Adipose tissue (tissue), 3 donors: ENCODE measurements around the gene AGBL4. TPM values are rescaled to one million over a fixed set of nuclear protein-coding genes. Genes with fewer than 3 reads are reported as not detected.
"Not testable (repeated sequence)": the region's sequence is repeated elsewhere in the genome, so short reads cannot be mapped to it uniquely, and the experiment has no call there.

Source experiments
- H3K27ac ChIP-seq: one replicate; pipeline ENCODE4 v1.5.1; 2013; ENCODE audit warnings: low read depth, low read length
- WGBS, 3 donors: extraction: QIAGEN DNeasy Blood & Tissue Kit; methylation state at CpG; one replicate each; pipeline ENCODE4 v1.1.7; 2013; 5-methylcytosine and 5-hydroxymethylcytosine counted together
- polyA plus RNA-seq, 3 donors: library from polyadenylated mRNA; stranded (reverse); fragments of 200-250 nt; gene quantifications; one replicate each; pipeline ENCODE4 v1.2.3, GENCODE V29; 2013
- donor health status: healthy with polysubstance abuse.
- donor health status: Bipolar disorder and iron deficiency.
- donor health status: healthy.

AGBL4 gene
- polyA plus RNA-seq, 3 donors = 0.06 to 0.51 TPM; not detected in 1

GRCh38 chr1:48552903-48553606 lies 1470.7 kb downstream of the AGBL4 start:
- 76 to 81% (median 78%) methylated on average over 5 of the region's 5 CpGs for WGBS, 3 donors
- no peak overlapping the region for H3K27ac ChIP-seq

GRCh38 chr1:48552420-48552819 lies 1471.3 kb downstream of the AGBL4 start:
- no peak overlapping the region for H3K27ac ChIP-seq
- WGBS, 3 donors = 26 to 38% (median 36%) methylated on average over 1 of the region's 1 CpG

DNA sequence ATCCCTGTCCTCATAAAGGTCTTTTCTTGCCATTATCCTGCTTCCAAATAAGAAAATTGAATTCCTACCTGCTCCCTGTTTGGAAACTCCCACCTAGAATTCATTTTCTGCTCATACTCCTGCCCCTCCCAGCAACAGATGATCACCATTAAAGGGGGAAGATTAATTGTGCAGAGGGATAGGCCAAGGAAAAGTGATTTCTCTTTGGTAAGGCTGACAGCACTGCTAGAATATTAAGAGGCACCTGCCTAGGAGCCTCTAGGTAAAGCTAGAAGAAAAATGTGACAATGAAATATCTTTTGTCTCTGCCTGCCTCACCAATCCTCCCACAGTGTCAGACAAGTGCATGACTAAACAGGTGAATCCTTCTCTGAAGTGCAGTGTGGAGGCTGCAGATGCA lies 1474.8 kb downstream of the AGBL4 start:
- H3K27ac ChIP-seq = no peak overlapping the region

GRCh38 chr1:48547561-48548220 lies 1476.1 kb downstream of the AGBL4 start:
- WGBS, 3 donors = 80 to 91% (median 89%) methylated on average over 1 of the region's 1 CpG
- H3K27ac ChIP-seq = no peak overlapping the region

DNA sequence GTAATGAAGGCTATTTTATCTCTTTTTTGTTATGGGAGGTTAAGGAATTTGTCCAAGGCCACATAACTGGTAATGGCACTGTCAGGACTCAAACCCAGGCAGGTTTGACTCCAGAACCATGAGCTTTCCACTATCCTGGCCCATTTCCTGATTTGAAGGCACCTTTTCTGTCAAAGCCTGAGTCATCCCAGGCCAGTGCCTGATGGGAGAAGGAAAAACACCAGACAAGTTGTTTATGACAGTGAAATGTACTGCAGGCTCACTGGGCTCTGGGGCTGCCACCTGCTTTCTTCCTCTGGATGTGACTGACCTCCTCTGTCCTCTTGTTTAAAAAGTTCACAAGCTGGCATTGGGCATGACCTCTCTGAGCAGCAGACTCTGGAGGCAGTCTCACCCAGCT lies 1479.9 kb downstream of the AGBL4 start:
- H3K27ac ChIP-seq = no peak overlapping the region

DNA sequence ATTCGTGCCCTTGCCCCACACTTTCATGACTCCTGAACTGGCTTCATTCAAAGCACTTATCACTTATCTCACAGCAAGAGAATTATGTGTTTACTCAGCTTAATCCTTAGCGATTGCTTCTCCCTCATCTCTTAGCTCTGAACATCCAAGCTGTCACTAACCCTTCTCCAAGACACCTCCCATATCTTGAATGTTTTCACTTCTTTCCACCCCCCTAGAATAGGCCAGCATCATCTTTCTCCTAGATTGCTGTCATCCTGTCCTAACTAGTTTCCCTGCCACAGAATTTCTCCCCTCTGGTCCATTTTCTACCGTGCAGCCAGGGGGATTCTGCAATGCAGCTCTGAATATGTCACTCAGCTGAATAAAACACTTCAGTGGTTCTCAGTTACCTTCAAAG lies 1483.2 kb downstream of the AGBL4 start:
- no peak overlapping the region for H3K27ac ChIP-seq
- 17 to 49% (median 43%) methylated on average over 3 of the region's 3 CpGs for WGBS, 3 donors

GRCh38 chr1:48536477-48536876 lies 1487.3 kb downstream of the AGBL4 start:
- WGBS, 3 donors = 73 to 88% (median 87%) methylated on average over 3 of the region's 3 CpGs
- H3K27ac ChIP-seq = no peak overlapping the region

DNA sequence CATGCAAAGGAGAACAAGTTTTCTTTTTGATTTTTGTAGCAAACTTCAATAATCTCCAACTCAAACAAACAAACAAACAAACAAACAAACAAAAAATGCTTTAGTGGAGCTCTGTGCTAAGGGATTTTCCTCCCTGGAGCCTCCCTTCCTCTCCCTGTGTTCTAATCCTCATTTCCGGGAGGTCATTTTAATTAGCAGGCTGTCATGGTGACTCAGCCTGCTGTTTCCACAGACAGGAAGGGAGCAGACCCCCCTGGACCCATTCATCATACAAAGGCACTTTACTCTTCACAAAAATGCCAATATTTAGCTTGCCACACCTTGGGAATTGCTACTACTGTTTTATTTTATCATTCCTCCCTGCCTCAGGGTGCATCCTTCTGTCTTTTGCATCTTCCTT lies 1490.8 kb downstream of the AGBL4 start:
- no peak overlapping the region for H3K27ac ChIP-seq
- 33 to 36% (median 33%) methylated on average over 1 of the region's 1 CpG for WGBS, 3 donors

DNA sequence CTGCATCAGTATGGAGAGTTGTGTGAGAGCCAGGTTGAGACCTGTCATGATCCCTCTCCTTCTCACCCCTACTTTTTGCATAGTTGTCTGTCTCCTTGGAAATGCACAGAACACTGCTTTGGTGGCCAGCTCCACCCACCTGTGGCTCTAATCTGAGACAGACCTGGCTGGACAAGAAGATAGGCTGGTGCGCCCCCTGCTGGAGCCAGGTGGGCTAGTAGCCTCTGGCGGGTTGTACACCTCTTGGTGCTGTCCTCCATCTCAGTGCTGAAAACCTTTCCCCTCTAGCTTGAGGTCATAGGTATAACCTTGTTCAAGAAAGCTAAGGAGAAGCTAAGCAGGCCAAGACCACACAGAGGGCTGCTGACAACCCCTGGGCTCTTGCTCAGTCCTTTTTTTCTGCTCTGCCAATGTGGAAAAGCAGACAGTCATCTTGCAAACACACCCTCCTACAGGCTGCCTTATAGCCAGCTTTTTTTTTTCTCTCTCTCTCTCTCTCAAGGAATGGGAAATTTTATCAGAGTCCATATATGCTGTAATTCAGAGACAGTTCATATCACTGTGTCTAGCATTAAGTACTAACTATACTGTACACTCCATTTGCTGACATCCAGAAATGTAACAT lies 1492.9 kb downstream of the AGBL4 start:
- 0 to 9% (median 3%) methylated on average over 2 of the region's 2 CpGs for WGBS, 3 donors
- H3K27ac ChIP-seq = no peak overlapping the region

GRCh38 chr1:48527051-48527450 lies 1496.7 kb downstream of the AGBL4 start:
- no peak overlapping the region for H3K27ac ChIP-seq
- 61 to 85% (median 82%) methylated on average over 5 of the region's 5 CpGs for WGBS, 3 donors

GRCh38 chr1:48526008-48526710 lies 1497.6 kb downstream of the AGBL4 start:
- H3K27ac ChIP-seq = no peak overlapping the region
- whole genome bisulfite sequencing, 3 donors = 45 to 69% (median 64%) methylated on average over 4 of the region's 4 CpGs

- H3K27ac ChIP-seq = no peak overlapping the region
- 76 to 95% (median 88%) methylated on average over 1 of the region's 1 CpG for WGBS, 3 donors
Observed at GRCh38 chr1:48524892-48525467, 1498.8 kb downstream of the AGBL4 start.

DNA sequence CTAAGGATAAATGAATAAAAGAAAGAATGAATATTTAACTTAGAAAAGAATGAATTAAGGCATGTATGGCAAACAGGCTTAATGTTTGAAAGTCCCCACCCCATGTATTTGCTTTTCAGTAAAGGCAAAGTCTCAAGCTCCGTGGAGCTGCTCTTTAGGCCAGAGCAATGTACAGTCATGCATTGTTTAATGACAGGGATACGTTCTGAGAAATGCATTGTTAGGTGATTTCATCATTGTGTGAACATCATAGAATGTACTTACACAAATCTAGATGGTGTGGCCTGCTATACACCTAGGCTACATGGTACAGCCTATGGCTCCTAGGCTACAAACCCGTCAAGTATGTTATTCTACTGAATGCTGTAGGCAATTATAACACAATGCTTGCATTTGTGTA lies 1500.2 kb downstream of the AGBL4 start:
- no peak overlapping the region for H3K27ac ChIP-seq
- WGBS, 3 donors = 81 to 85% (median 82%) methylated on average over 3 of the region's 3 CpGs

DNA sequence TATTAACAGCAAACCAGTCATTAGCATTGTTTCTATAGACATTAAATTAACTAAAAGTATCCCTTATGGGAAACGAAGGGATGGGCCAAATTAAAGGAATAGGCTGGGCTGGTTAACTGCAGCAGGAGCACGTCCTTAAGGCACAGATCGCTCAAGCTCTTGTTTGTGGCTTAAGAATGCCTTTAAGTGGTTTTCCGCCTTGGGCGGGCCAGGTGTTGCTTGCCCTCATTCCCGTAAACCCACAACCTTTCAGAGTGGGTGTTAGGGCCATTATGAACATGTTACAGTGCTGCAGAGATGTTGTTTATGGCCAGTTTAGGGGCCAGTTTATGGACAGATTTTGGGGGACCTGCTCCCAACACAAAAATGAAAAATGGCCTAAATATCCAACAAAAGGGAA lies 1503.9 kb downstream of the AGBL4 start:
- not testable (repeated sequence) for H3K27ac ChIP-seq
- 90 to 96% (median 91%) methylated on average over 5 to 6 of the region's 6 CpGs for WGBS, 3 donors

- H3K27ac ChIP-seq = no peak overlapping the region
- WGBS, 3 donors = 0 to 52% (median 0%) methylated on average over 1 of the region's 1 CpG
Observed at GRCh38 chr1:48506870-48507269, 1516.9 kb downstream of the AGBL4 start.

GRCh38 chr1:48500541-48501450 lies 1523.0 kb downstream of the AGBL4 start:
- H3K27ac ChIP-seq = no peak overlapping the region
- 66 to 85% (median 67%) methylated on average over 12 of the region's 12 CpGs for WGBS, 3 donors

- no peak overlapping the region for H3K27ac ChIP-seq
- 76 to 88% (median 80%) methylated on average over 8 of the region's 8 CpGs for WGBS, 3 donors
Observed at GRCh38 chr1:48499211-48499735, 1524.5 kb downstream of the AGBL4 start.
